HG03045 (cell line): Measurements from ENCODE around the gene RNF135.
"Not testable (repeated sequence)": the region's sequence is repeated elsewhere in the genome, so short reads cannot be mapped to it uniquely, and the experiment has no call there.

Source experiments
- ATAC-seq: cut with Tn5 transposase; IDR thresholded peaks from one replicate; pipeline ENCODE4 v1.9.1; 2021; ENCODE audit warnings: mild to moderate bottlenecking, moderate library complexity; ENCODE audit not compliant: unreplicated experiment

RNF135 gene

GRCh38 chr17:30954046-30954830, 16.6 kb upstream of the RNF135 start:
- ATAC-seq = no peak

GRCh38 chr17:30956764-30957374, 14.0 kb upstream of the RNF135 start:
- no peak for ATAC-seq

GRCh38 chr17:30957741-30958140, 13.1 kb upstream of the RNF135 start:
- no peak for ATAC-seq

- ATAC-seq = no peak
Observed at GRCh38 chr17:30958187-30958586, 12.7 kb upstream of the RNF135 start.

GRCh38 chr17:30961209-30962188, 9.3 kb upstream of the RNF135 start:
- ATAC-seq = no peak

GRCh38 chr17:30964312-30964711, 6.5 kb upstream of the RNF135 start:
- not testable (repeated sequence) for ATAC-seq

- no peak for ATAC-seq
Observed at GRCh38 chr17:30964876-30965275, 6.0 kb upstream of the RNF135 start.

GRCh38 chr17:30965686-30966085, 5.2 kb upstream of the RNF135 start:
- no peak for ATAC-seq

GRCh38 chr17:30967911-30968310, 2.9 kb upstream of the RNF135 start:
- ATAC-seq = not testable (repeated sequence)

- no peak for ATAC-seq
Observed at GRCh38 chr17:30969989-30970830, 629 bp upstream of the RNF135 start.

- no peak for ATAC-seq
Observed at GRCh38 chr17:30975042-30975820, 4.4 kb downstream of the RNF135 start.

GRCh38 chr17:30979919-30980318, 9.1 kb downstream of the RNF135 start:
- ATAC-seq = not testable (repeated sequence)

- no peak for ATAC-seq
Observed at GRCh38 chr17:30981531-30982519, 11.0 kb downstream of the RNF135 start.

GRCh38 chr17:30982855-30983254, 12.0 kb downstream of the RNF135 start:
- no peak for ATAC-seq

GRCh38 chr17:30990458-30990857, 19.6 kb downstream of the RNF135 start:
- ATAC-seq = no peak

- ATAC-seq = no peak
Observed at GRCh38 chr17:30992551-30992950, 21.7 kb downstream of the RNF135 start.

- ATAC-seq = no peak
Observed at GRCh38 chr17:30995347-30995746, 24.5 kb downstream of the RNF135 start.

GRCh38 chr17:30996486-30996885, 25.6 kb downstream of the RNF135 start:
- no peak for ATAC-seq
